Subcutaneous abdominal adipose tissue (tissue), 5 donors: Measurements from ENCODE around the gene CRACR2A.

Experiments used
- H3K27ac ChIP-seq: one replicate; pipeline ENCODE4 v1.7.0; 2013; ENCODE audit warnings: low read depth, mild to moderate bottlenecking, inconsistent platforms, low read length, moderate library complexity
- H3K27me3 ChIP-seq, 5 donors: one replicate each; pipeline ENCODE4 v1.7.0; 2013; ENCODE audit warnings: low read length in 5 of 5, inconsistent platforms in 1 of 5; ENCODE audit not compliant: control insufficient read depth in 5 of 5, insufficient read depth in 4 of 5
- H3K36me3 ChIP-seq, 5 donors: one replicate each; pipeline ENCODE4 v1.7.0; 2013; ENCODE audit warnings: low read length in 5 of 5; ENCODE audit not compliant: control insufficient read depth in 5 of 5, insufficient read depth in 5 of 5
- H3K4me1 ChIP-seq, 5 donors: one replicate each; pipeline ENCODE4 v1.7.0; 2013; ENCODE audit warnings: low read length in 5 of 5, mild to moderate bottlenecking in 3 of 5, moderate library complexity in 1 of 5; ENCODE audit not compliant: control insufficient read depth in 5 of 5, insufficient read depth in 5 of 5
- H3K4me3 ChIP-seq, 5 donors: one replicate each; pipeline ENCODE4 v1.7.0; 2013; ENCODE audit warnings: low read length in 5 of 5, low read depth in 1 of 5
- H3K9ac ChIP-seq, 5 donors: one replicate each; pipeline ENCODE4 v1.7.0; 2013; ENCODE audit warnings: low read length in 5 of 5, mild to moderate bottlenecking in 4 of 5, moderate library complexity in 3 of 5
- H3K9me3 ChIP-seq, 5 donors: one replicate each; pipeline ENCODE4 v1.7.0; 2013; ENCODE audit warnings: low read length in 5 of 5; ENCODE audit not compliant: control insufficient read depth in 5 of 5
- donor health status: healthy.
- donor health status: healthy.
- donor health status: healthy.
- donor health status: healthy.
- donor health status: healthy.

Gene CRACR2A

DNA sequence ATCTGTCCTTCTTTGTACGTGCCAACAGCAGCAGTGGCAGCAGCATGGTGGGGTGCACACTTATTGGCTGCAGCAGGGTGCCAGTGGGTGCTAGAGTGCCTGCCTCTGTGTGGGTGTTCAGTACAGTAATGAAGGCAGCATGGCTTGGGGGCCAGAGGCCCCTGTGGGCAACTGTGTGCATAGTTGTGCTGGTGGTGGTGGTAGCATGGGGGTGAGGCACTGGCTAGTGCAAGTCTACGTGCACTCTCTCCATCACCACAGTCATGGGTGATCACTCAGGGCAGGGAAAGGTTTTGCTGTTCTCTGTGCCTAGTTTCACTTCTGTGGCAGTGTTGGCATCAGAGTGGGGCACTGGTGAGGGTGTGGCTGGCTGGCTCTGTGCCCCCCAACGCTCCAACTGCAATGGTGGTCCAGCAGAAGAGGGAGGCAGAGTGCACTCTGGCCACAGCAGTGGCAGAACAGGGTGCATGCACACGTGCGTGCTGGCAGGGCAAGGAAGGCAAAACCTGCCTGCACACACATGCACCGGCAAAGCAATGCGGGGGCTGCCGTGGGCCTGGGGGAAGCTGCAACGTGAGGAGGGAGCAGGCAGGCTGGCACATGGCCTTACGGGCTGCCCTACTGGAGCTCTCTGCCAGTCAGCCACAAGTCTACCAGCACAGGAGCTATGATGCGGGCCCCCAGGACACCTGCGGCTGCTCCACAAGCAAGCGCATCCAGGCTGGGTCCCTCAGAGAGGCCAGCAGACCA lies 60.1 kb downstream of the CRACR2A start:
- H3K9me3 ChIP-seq = no peaks in the 10 kb centered on the region
- H3K27ac ChIP-seq = no peak overlapping the region
- H3K27me3 ChIP-seq = peaks cover 0 to 4% (median 0%) of the 10 kb centered on the region in 5 donors
- H3K4me1 ChIP-seq = peaks cover 0 to 5% (median 0%) of the 10 kb centered on the region in 5 donors
- H3K9ac ChIP-seq = no peak overlapping the region
- no peak overlapping the region for H3K4me3 ChIP-seq
- peaks cover 0 to 10% (median 0%) of the 10 kb centered on the region in 5 donors for H3K36me3 ChIP-seq

DNA sequence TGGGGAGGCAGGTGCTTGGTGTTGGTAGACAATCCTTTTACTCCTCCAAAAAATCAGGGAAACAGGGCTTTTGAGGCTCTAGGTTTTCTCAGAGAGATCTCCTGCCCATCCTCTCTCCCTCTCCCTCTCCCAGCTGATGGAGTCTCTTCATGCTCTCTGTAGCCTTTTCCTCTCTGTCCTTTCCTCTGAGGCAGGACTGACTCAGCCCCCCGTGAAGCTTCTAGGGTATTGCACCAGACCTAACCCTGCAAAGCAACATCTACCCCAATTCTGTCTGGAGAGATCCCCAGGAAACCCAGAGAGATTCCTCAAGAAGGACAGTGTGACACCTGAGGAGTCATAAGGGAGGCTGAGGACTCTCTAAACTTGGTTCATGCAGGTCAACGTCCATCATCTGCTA lies 66.4 kb downstream of the CRACR2A start:
- Histone ChIP-seq H3K9ac (no peak overlapping the region), H3K27me3 (no peaks in the 10 kb centered on the region), H3K36me3 (no peaks in the 10 kb centered on the region), H3K27ac (no peak overlapping the region), H3K4me3 (no peak overlapping the region), H3K9me3 (no peaks in the 10 kb centered on the region), H3K4me1 (peaks cover 0 to 2% (median under 1%) of the 10 kb centered on the region in 5 donors)

GRCh38 chr12:3685830-3686229 lies 67.1 kb downstream of the CRACR2A start:
- H3K4me1 ChIP-seq = peaks cover 0 to 7% (median 5%) of the 10 kb centered on the region in 5 donors
- no peak overlapping the region for H3K27ac ChIP-seq
- H3K27me3 ChIP-seq = no peaks in the 10 kb centered on the region
- no peaks in the 10 kb centered on the region for H3K9me3 ChIP-seq
- no peak overlapping the region for H3K4me3 ChIP-seq
- no peaks in the 10 kb centered on the region for H3K36me3 ChIP-seq
- no peak overlapping the region for H3K9ac ChIP-seq

DNA sequence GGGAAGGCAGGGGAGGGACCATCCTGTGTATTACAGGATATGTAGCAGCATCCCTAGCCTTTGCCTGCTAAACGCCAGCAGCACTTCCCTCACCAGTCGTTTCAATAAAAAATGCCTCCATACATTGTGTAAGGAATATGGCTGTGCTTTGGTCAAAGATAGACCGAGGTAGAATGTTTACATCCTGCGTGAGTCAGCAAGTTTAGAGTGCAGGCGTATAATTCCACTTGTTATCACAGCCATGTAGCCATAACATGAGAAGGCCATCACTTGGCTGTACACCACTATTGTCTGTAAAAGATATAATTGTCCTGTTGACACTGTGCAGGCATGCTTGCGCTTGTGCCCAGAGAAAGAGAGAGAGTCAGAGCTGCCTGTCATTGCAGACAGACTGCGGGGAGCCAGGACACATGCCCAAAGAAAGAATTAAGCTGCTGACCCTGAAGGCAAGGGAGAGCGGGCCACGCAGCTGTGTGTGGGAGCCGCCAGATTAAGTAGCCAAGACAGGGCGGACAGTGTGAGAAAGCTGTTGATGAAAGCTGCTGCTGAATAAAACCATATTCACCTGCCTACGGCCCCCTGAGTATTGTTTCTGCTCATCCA lies 68.4 kb downstream of the CRACR2A start:
- no peak overlapping the region for H3K4me3 ChIP-seq
- no peak overlapping the region for H3K27ac ChIP-seq
- H3K9ac ChIP-seq = no peak overlapping the region
- H3K36me3 ChIP-seq = peaks cover 0 to 5% (median 0%) of the 10 kb centered on the region in 5 donors
- H3K27me3 ChIP-seq = no peaks in the 10 kb centered on the region
- no peaks in the 10 kb centered on the region for H3K9me3 ChIP-seq
- peaks cover 0 to 7% (median 5%) of the 10 kb centered on the region in 5 donors for H3K4me1 ChIP-seq

DNA sequence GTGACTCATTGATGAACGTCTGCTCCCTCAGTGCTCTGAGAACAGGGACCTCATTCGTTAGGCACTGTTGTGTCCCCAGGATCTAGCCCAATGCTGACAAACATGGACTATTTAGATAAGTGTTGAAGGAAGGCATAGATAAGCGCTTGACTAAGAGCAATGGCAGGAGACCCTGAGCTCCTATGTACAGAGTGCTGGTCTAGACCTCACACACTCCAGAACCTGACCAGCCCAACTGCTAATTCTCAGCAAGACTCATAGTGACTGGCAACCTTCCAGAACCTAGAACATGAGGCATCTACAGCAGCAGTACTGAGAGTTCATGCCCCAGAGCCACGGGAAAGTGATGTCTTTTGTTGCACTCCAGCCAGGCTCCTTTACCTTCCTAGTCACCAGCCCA lies 69.2 kb downstream of the CRACR2A start:
- no peak overlapping the region for H3K4me3 ChIP-seq
- no peaks in the 10 kb centered on the region for H3K27me3 ChIP-seq
- peaks cover 0 to 7% (median 5%) of the 10 kb centered on the region in 5 donors for H3K4me1 ChIP-seq
- H3K9ac ChIP-seq = no peak overlapping the region
- peaks cover 0 to 13% (median 0%) of the 10 kb centered on the region in 5 donors for H3K36me3 ChIP-seq
- no peaks in the 10 kb centered on the region for H3K9me3 ChIP-seq
- no peak overlapping the region for H3K27ac ChIP-seq

DNA sequence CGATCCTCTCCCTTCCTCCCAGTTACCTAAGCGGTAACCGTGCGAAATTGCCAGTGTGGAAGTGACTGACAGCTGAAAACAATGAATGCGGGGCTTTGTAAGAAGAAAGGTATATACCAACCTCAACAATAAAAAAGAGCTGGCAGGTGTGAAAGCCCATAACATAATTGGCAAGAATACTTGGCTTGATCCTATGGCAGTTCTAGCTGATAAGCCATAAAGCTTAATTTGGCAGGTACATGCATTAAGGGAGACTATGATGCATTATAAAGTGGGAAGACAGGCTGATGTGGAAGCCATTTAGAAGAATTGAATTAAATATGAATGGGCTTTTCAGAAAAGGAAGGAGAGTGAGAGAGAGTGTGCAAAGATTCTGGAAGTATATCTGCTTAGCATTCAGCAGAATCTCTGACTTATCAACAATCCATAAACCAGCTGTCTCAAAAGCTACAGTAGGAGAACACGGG lies 71.3 kb downstream of the CRACR2A start:
- no peak overlapping the region for H3K9ac ChIP-seq
- no peak overlapping the region for H3K27ac ChIP-seq
- H3K36me3 ChIP-seq = peaks cover 0 to 20% (median 3%) of the 10 kb centered on the region in 5 donors
- no peaks in the 10 kb centered on the region for H3K27me3 ChIP-seq
- H3K4me3 ChIP-seq = no peak overlapping the region
- H3K9me3 ChIP-seq = no peaks in the 10 kb centered on the region
- peaks cover 0 to 7% (median 5%) of the 10 kb centered on the region in 5 donors for H3K4me1 ChIP-seq

GRCh38 chr12:3680919-3681594 lies 71.9 kb downstream of the CRACR2A start:
- H3K36me3 ChIP-seq = peaks cover 0 to 20% (median 3%) of the 10 kb centered on the region in 5 donors
- no peak overlapping the region for H3K27ac ChIP-seq
- no peaks in the 10 kb centered on the region for H3K27me3 ChIP-seq
- H3K9me3 ChIP-seq = no peaks in the 10 kb centered on the region
- H3K9ac ChIP-seq = no peak overlapping the region
- H3K4me1 ChIP-seq = peaks cover 0 to 7% (median 5%) of the 10 kb centered on the region in 5 donors
- no peak overlapping the region for H3K4me3 ChIP-seq

DNA sequence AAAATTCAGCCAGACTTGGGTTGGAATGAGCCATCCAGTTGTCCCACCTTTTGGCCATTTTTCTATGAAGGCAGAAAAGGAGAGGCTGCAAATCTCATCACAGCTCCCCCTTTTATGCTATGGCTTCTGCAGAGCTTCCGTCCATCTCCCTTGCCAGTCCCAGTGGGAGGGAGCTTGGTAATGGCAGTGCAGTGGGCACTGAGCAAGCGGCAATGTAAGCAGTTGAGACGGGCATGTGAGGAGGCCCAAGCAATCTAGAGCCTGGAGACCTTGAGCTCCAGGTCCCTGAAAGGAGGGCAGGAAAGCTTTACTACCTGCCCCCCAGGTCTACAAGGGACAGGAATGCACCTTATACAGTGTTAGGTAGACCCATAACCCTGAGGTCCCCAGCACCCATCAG lies 73.1 kb downstream of the CRACR2A start:
- Histone ChIP-seq H3K36me3 (peaks cover 0 to 20% (median 3%) of the 10 kb centered on the region in 5 donors), H3K9me3 (no peaks in the 10 kb centered on the region), H3K9ac (no peak overlapping the region), H3K4me3 (no peak overlapping the region), H3K27me3 (no peaks in the 10 kb centered on the region), H3K27ac (no peak overlapping the region), H3K4me1 (peaks cover 0 to 7% (median 5%) of the 10 kb centered on the region in 5 donors)

GRCh38 chr12:3677609-3678008 lies 75.3 kb downstream of the CRACR2A start:
- Histone ChIP-seq H3K36me3 (peaks cover 0 to 36% (median 8%) of the 10 kb centered on the region in 5 donors), H3K9ac (no peak overlapping the region), H3K4me3 (no peak overlapping the region)

More at GRCh38 chr12:3677609-3678008, 75.3 kb downstream of the CRACR2A start:
- H3K9me3 ChIP-seq = no peaks in the 10 kb centered on the region
- peaks cover 0 to 7% (median 5%) of the 10 kb centered on the region in 5 donors for H3K4me1 ChIP-seq
- H3K27ac ChIP-seq = no peak overlapping the region
- no peaks in the 10 kb centered on the region for H3K27me3 ChIP-seq
